ENCODE measurements around the gene ROBO1.

DNA sequence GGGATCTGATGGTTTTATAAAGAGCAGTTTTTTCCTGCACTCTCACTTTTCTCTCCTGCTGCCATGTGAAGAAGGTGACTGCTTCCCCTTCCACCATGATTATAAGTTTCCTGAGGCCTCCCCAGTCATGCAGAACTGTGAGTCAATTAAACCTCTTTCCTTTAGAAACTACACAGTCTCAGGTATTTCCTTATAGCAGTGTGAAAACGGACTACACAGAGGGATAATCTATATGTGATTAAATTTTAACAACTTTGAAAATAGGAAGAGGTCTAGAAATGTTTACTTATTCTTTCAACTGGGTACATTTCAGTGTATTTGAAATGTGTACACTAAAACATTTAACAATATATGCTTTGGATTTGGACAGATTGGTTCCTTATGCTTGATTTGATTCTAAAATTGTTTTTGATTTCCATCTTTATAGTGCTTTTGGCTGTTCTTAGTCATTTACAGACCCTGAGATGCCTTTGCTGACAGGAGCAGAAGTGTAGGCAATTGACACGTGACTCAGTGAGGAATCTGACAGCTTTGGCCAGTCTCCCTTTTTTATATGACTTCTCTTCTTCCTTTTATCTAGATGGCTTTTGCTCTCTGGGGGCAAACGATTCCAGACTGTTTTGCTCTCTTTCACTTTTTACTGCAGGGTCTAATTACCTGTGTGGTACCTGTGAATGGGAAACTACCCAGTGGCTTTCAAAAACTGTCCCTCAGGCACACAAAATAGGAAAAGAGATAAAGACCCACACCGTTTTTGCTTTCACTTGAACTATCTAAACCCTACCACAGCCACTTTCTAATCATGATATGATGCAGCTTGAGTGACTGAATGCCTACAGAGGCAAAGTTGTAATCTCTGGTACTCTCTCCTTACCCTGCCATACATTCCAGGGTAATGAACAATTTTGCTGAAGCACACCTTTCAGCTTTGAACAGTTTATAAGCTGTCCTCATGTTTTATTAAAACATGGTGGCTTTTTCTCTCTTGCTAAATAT is 422.6 kb downstream of the ROBO1 start:
- TF ChIP-seq EP300 (IDR thresholded peaks at IDR 0.05; ENCODE audit: low read depth in 2 of 2, low read length in 2 of 2) (no peak), EP300 (CRISPR knock-in tag; IDR thresholded peaks at IDR 0.05; ENCODE audit: borderline replicate concordance) (no peak), MLX (CRISPR knock-in tag; IDR thresholded peaks at IDR 0.05) (no peak), ZNF616 (CRISPR knock-in tag; IDR thresholded peaks at IDR 0.05; ENCODE audit: low read depth) (no peak), ZSCAN30 (CRISPR knock-in tag; IDR thresholded peaks at IDR 0.05) (no peak), POLR2AphosphoS5 (IDR thresholded peaks at IDR 0.05; ENCODE audit: low read depth, low read length) (no peak), MAZ (IDR thresholded peaks at IDR 0.05; ENCODE audit: borderline replicate concordance, low read depth, low read length) (no peak), MAZ (CRISPR knock-in tag; IDR thresholded peaks at IDR 0.05; ENCODE audit: low read depth) (no peak), IKZF1 (IDR thresholded peaks at IDR 0.05) (no peak)
- TF ChIP-seq, protein P1, sequence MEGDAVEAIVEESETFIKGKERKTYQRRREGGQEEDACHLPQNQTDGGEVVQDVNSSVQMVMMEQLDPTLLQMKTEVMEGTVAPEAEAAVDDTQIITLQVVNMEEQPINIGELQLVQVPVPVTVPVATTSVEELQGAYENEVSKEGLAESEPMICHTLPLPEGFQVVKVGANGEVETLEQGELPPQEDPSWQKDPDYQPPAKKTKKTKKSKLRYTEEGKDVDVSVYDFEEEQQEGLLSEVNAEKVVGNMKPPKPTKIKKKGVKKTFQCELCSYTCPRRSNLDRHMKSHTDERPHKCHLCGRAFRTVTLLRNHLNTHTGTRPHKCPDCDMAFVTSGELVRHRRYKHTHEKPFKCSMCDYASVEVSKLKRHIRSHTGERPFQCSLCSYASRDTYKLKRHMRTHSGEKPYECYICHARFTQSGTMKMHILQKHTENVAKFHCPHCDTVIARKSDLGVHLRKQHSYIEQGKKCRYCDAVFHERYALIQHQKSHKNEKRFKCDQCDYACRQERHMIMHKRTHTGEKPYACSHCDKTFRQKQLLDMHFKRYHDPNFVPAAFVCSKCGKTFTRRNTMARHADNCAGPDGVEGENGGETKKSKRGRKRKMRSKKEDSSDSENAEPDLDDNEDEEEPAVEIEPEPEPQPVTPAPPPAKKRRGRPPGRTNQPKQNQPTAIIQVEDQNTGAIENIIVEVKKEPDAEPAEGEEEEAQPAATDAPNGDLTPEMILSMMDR (CRISPR knock-in tag; IDR thresholded peaks at IDR 0.05), result no peak
